Smooth muscle cell (in vitro differentiated cells): ENCODE measurements around the gene COL6A3. TPM values are rescaled to one million over a fixed set of nuclear protein-coding genes. Genes with fewer than 3 reads are reported as not detected.

Experiments used
- DNase-seq: peaks from one replicate; lab custom pipeline; 2025; ENCODE audit not compliant: unreplicated experiment; lab: John Stamatoyannopoulos, UW
- H2AFZ ChIP-seq: fragments of 200-600 bp; sonication (generic); 2 replicates; pipeline ENCODE4 v1.6.0; 2016; ENCODE audit warnings: antibody characterized with exemption, low read depth, mild to moderate bottlenecking
- H3F3A ChIP-seq: fragments of 200-600 bp; sonication (generic); 2 replicates; pipeline ENCODE4 v1.6.0; 2017; ENCODE audit warnings: antibody characterized with exemption, low read depth
- H3K27ac ChIP-seq: fragments of 200-600 bp; sonication (generic); 2 replicates; pipeline ENCODE4 v1.5.1; 2016; ENCODE audit warnings: low read depth, mild to moderate bottlenecking
- H3K27me3 ChIP-seq: fragments of 200-600 bp; sonication (generic); 2 replicates; pipeline ENCODE4 v1.6.1; 2016; ENCODE audit warnings: low read depth, mild to moderate bottlenecking
- H3K36me3 ChIP-seq: fragments of 200-600 bp; sonication (generic); 2 replicates; pipeline ENCODE4 v1.5.1; 2016; ENCODE audit warnings: low read depth
- H3K4me1 ChIP-seq: fragments of 200-600 bp; sonication (generic); 2 replicates; pipeline ENCODE4 v1.5.1; 2016; ENCODE audit warnings: low read depth
- H3K4me2 ChIP-seq: fragments of 200-600 bp; sonication (generic); 2 replicates; pipeline ENCODE4 v1.6.0; 2016; ENCODE audit warnings: mild to moderate bottlenecking
- H3K4me3 ChIP-seq: fragments of 200-600 bp; sonication (generic); 2 replicates; pipeline ENCODE4 v1.5.1; 2016; ENCODE audit warnings: mild to moderate bottlenecking
- H3K79me2 ChIP-seq: fragments of 200-600 bp; sonication (generic); 2 replicates; pipeline ENCODE4 v1.6.0; 2016; ENCODE audit warnings: low read depth, mild to moderate bottlenecking
- H3K9ac ChIP-seq: fragments of 200-600 bp; sonication (generic); 2 replicates; pipeline ENCODE4 v1.6.0; 2016; ENCODE audit warnings: low read depth
- H3K9me3 ChIP-seq: fragments of 200-600 bp; sonication (generic); replicated peaks from 2 replicates; pipeline ENCODE4 v1.5.1; 2016; ENCODE audit warnings: low read depth
- H4K20me1 ChIP-seq: fragments of 200-600 bp; sonication (generic); 2 replicates; pipeline ENCODE4 v1.6.0; 2016; ENCODE audit warnings: low read depth
- CTCF ChIP-seq: fragments of 200-600 bp; sonication (generic); IDR thresholded peaks from 2 replicates; pipeline ENCODE4 v1.5.1; 2017; ENCODE audit warnings: borderline replicate concordance, mild to moderate bottlenecking, antibody characterized with exemption; ENCODE audit not compliant: insufficient read depth, poor library complexity, severe bottlenecking
- WGBS: methylation state at CpG from one replicate; pipeline ENCODE4 v1.1.7; 2016; ENCODE audit warnings: low lambda C conversion rate; 5-methylcytosine and 5-hydroxymethylcytosine counted together
- polyA plus RNA-seq: library from polyadenylated mRNA; unstranded; fragments of >200 nt; fragmentation: Nextera tagmentation; extraction: Ambion mirVana; gene quantifications from 2 replicates; pipeline ENCODE4 v1.2.1, GENCODE V29; 2016
- total RNA-seq: library from RNA; depleted of rRNA; stranded (reverse); fragments of >200 nt; gene quantifications from 2 replicates; pipeline ENCODE4 v1.2.3, GENCODE V29; 2014

The COL6A3 gene
- total and polyA plus RNA-seq, 2 experiments from 2014 or later, result 888 to 1,708 TPM

DNA sequence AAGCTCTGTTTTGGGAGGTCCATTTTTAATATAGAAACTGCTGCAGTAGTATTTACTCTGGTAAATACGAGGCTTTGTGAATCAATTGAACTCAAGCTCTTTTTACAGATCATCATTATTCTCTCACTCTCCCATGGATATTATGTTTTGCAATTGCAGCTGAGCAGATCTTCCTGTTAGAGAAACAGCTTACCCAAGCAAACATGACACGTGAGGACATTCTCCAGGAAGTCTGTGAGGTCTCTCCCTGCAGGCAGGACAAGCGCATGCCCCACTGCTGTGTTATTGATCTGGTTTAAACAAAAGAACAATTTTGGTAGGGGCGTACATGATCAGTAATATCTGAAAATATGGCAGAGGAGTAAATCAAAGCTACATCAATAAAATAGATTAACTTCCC lies 72.1 kb downstream of the COL6A3 start:
- DNase-seq, result no peak
- no peaks in the 10 kb centered on the region for H3K27me3 ChIP-seq
- H3K9ac ChIP-seq, result no peak overlapping the region
- peak overlapping the region; percentile 85 for H3K27ac ChIP-seq
- H3F3A ChIP-seq, result peaks cover 81% of the 10 kb centered on the region
- peaks cover 76% of the 10 kb centered on the region for H4K20me1 ChIP-seq
- no peak overlapping the region for H3K4me2 ChIP-seq
- no peaks in the 10 kb centered on the region for H3K9me3 ChIP-seq
- no peak overlapping the region for H3K4me3 ChIP-seq
- H2AFZ ChIP-seq, result no peak overlapping the region
- H3K79me2 ChIP-seq, result peaks cover 30% of the 10 kb centered on the region
- peaks cover 27% of the 10 kb centered on the region for H3K36me3 ChIP-seq
- 62% methylated on average over 4 of the region's 4 CpGs for WGBS
- no peak for TF ChIP-seq CTCF
- peaks cover 2% of the 10 kb centered on the region for H3K4me1 ChIP-seq

DNA sequence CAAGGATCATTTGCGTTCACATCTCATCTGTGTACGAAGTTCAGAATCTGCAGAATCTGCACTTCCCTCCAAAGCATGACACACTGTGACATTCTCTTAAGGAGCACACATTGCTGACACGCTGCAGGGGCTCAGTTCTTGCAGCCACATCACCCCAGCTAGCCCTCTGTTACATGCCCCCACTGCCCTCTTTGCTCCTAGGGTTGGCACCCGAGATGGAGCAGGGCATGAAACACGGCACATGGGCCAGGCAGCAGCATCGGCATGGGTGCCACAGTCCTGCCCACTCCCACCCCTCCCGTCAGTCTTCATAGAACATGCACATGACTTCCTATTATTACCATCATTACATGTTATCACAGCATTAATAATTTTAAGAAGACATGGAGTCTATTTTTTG lies 76.4 kb downstream of the COL6A3 start:
- no peak overlapping the region for H2AFZ ChIP-seq
- no peaks in the 10 kb centered on the region for H3K27me3 ChIP-seq
- H3F3A ChIP-seq, result peaks cover 77% of the 10 kb centered on the region
- no peak for TF ChIP-seq CTCF
- H3K36me3 ChIP-seq, result peaks cover 38% of the 10 kb centered on the region
- H3K27ac ChIP-seq, result peak overlapping the region; percentile 85
- H3K79me2 ChIP-seq, result peaks cover 51% of the 10 kb centered on the region
- no peak overlapping the region for H3K9ac ChIP-seq
- no peak overlapping the region for H3K4me2 ChIP-seq
- H3K4me1 ChIP-seq, result peaks cover 7% of the 10 kb centered on the region
- DNase-seq, result no peak
- no peak overlapping the region for H3K4me3 ChIP-seq
- 80% methylated on average over 7 of the region's 7 CpGs for WGBS
- no peaks in the 10 kb centered on the region for H3K9me3 ChIP-seq
- H4K20me1 ChIP-seq, result peaks cover 58% of the 10 kb centered on the region

DNA sequence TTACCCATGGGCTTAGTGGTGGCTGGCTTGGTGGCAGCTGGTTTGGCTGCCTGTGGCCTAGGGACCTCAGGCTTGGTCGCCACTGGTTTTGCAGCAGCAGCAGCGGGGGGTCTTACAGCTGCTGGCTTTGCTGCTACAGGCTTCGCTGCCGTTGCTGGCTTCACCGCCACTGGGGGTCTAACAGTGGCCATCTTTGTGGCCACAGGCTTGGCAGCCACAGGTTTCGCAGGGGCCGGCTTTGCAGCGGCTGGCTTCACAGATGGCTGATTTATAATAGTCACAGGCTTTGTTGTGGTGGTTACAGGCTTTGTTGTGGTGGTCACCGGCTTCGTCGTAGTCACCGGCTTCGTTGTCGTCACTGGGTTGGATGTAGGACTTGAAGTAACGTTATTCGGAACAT lies 77.8 kb downstream of the COL6A3 start:
- H3K79me2 ChIP-seq, result peaks cover 44% of the 10 kb centered on the region
- H3K9me3 ChIP-seq, result no peaks in the 10 kb centered on the region
- no peak overlapping the region for H3K4me3 ChIP-seq
- DNase-seq, result no peak
- peak overlapping the region; percentile 85 for H3K27ac ChIP-seq
- H3K9ac ChIP-seq, result peak overlapping the region; percentile 0
- TF ChIP-seq CTCF, result no peak
- no peak overlapping the region for H3K4me2 ChIP-seq
- H2AFZ ChIP-seq, result no peak overlapping the region
- peaks cover 14% of the 10 kb centered on the region for H3K4me1 ChIP-seq
- 75% methylated on average over 16 of the region's 16 CpGs for WGBS
- H3K27me3 ChIP-seq, result no peaks in the 10 kb centered on the region
- H4K20me1 ChIP-seq, result peaks cover 51% of the 10 kb centered on the region
- H3F3A ChIP-seq, result peaks cover 77% of the 10 kb centered on the region
- H3K36me3 ChIP-seq, result peaks cover 31% of the 10 kb centered on the region

- no peaks in the 10 kb centered on the region for H3K27me3 ChIP-seq
- H3K4me1 ChIP-seq, result peaks cover 19% of the 10 kb centered on the region
- peaks cover 48% of the 10 kb centered on the region for H4K20me1 ChIP-seq
- H3K4me2 ChIP-seq, result no peak overlapping the region
- DNase-seq, result no peak
- TF ChIP-seq CTCF, result no peak
- H3K27ac ChIP-seq, result peak overlapping the region; percentile 85
- no peaks in the 10 kb centered on the region for H3K9me3 ChIP-seq
- H3K9ac ChIP-seq, result no peak overlapping the region
- no peak overlapping the region for H2AFZ ChIP-seq
- H3K36me3 ChIP-seq, result peaks cover 29% of the 10 kb centered on the region
- H3K79me2 ChIP-seq, result peaks cover 35% of the 10 kb centered on the region
- WGBS, result 80% methylated on average over 1 of the region's 1 CpG
- H3F3A ChIP-seq, result peaks cover 81% of the 10 kb centered on the region
- no peak overlapping the region for H3K4me3 ChIP-seq
Measured at GRCh38 chr2:237333748-237334147, 80.2 kb downstream of the COL6A3 start.
